Gastrocnemius medialis (tissue), 4 donors: Measurements from ENCODE around the gene SLC15A3.

ENCODE experiments used
- POLR2A ChIP-seq, 2 donors: fragments of 450-650 bp; IDR thresholded peaks; one replicate each; pipeline ENCODE4 v1.6.1; 2017; ENCODE audit warnings: antibody characterized with exemption in 2 of 2, mild to moderate bottlenecking in 2 of 2, moderate library complexity in 2 of 2
- TF ChIP-seq, protein P1 (sequence below), 5 experiments: fragments of 450-650 bp in 3 of 5; fragments of 200-600 bp in 2 of 5; sonication (generic) in 2 of 5; IDR thresholded peaks in 4 of 5; conservative IDR thresholded peaks in 1 of 5; 1 replicate in 4 of 5; 2 replicates in 1 of 5; pipeline ENCODE4 v1.5.1; 2016 to 2019; ENCODE audit warnings: antibody characterized with exemption in 5 of 5, mild to moderate bottlenecking in 3 of 5, moderate library complexity in 3 of 5

DNA sequence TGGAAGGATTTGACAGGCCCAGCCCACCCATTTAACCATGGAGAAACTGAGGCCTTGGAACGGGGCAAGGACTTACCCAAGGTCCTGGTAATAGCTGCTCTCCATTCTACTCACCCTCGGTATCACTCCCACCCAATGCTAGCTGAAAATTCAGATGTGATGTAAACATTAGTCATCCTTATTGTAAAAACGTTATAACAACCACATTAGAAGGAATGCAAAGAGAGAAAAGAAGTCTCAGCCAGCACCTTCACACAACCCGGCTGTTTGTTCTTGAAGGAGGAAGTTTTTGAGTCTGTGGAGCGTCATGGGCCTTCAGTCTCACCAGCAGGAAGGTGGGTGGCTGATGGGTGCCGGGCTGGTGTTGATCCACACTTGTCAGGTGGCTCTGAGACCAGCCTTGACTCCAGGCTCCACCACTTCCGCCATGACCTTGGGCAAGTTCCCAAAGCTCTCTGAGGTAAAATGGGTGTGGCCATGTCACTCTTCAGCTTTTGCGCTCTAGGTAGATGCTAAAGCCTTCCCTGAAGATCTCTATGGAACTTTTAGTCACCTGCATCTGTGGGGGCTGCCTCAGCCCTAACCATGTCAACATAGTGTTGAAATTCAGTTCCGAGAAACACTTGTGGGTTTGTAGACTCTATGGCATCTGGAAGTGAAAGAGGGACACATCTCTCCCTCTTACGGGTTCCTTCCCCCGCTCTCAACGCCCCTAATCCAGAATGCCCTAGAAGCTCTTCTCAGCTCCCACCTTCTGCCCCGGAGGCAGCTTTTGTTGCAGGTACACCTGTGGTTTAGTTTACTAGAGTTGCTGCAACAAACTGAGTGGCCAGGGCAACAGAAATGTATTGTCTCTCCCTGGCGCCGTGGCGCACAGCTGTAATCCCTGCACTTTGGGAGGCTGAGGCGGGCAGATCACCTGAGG is 34.3 kb upstream of the SLC15A3 start:
- TF ChIP-seq, protein P1, sequence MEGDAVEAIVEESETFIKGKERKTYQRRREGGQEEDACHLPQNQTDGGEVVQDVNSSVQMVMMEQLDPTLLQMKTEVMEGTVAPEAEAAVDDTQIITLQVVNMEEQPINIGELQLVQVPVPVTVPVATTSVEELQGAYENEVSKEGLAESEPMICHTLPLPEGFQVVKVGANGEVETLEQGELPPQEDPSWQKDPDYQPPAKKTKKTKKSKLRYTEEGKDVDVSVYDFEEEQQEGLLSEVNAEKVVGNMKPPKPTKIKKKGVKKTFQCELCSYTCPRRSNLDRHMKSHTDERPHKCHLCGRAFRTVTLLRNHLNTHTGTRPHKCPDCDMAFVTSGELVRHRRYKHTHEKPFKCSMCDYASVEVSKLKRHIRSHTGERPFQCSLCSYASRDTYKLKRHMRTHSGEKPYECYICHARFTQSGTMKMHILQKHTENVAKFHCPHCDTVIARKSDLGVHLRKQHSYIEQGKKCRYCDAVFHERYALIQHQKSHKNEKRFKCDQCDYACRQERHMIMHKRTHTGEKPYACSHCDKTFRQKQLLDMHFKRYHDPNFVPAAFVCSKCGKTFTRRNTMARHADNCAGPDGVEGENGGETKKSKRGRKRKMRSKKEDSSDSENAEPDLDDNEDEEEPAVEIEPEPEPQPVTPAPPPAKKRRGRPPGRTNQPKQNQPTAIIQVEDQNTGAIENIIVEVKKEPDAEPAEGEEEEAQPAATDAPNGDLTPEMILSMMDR (IDR thresholded peaks at IDR 0.05 in 4 of 5, conservative IDR thresholded peaks at IDR 0.05 in 1 of 5), result no peak
- no peak for TF ChIP-seq POLR2A (IDR thresholded peaks at IDR 0.05)
